Spleen (tissue), 7 donors: ENCODE data around the gene ZMIZ1.

Experiments
- POLR2A ChIP-seq, 3 donors: fragments of 450-650 bp; IDR thresholded peaks; one replicate each; pipeline ENCODE4 v1.5.1; 2017; ENCODE audit warnings: antibody characterized with exemption in 3 of 3, mild to moderate bottlenecking in 1 of 3
- POLR2AphosphoS5 ChIP-seq, 3 donors: sonication (generic); formaldehyde crosslinking; IDR thresholded peaks; one replicate each; pipeline ENCODE4 v1.5.1; 2017; ENCODE audit warnings: antibody characterized with exemption in 3 of 3
- TF ChIP-seq, protein P1 (sequence below), 11 experiments: fragments of 200-600 bp in 7 of 11; fragments of 450-650 bp in 4 of 11; sonication (generic) in 4 of 11; IDR thresholded peaks in 8 of 11; conservative IDR thresholded peaks in 3 of 11; 1 replicate in 7 of 11; 2 replicates in 4 of 11; pipeline versions ENCODE4 v1.4.0 to v1.8.0; 2016 to 2021; ENCODE audit warnings: antibody characterized with exemption in 11 of 11, inconsistent platforms in 4 of 11, mild to moderate bottlenecking in 1 of 11
- donor health status: DM: no; HTN: no; CAD: no; lungs with moderate emphysema.
- donor health status: DM: no; HTN: no; CAD: no.
- donor health status: DM: no; HTN: no; CAD: no.

DNA sequence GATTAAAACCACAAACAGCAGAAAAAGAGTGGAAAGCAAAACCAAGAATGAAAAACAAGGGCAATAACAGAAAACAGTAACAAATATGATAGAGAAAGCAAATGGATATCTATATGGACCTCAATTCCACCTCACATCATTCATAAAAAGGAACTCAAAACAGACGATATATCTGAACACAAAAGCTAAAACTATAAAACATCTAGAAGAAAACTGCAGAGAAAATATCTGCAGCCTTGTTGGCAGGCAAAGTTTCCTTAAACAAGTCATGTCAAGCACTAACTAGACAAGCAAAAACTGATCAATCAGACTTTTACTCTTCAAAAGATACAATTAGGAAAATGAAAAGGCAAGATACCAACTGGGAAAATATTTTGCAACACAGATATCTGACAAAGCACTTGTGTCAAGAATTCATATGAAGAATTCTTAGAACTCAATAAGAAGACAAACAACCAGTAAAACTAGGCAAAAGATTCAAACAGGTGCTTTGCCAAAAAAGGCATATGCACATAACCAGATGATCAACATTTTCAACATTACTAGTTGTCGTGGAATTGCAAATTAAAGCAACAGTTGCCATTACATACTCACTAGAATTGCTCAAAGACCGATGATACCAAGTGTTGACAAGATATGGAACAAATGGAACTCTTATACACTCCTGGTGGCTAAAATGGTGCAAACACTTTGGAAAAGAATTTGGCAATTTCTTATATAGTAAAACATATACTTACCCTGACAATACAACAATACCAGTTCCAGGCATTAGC lies 25.9 kb upstream of the ZMIZ1 start:
- TF ChIP-seq, protein P1, sequence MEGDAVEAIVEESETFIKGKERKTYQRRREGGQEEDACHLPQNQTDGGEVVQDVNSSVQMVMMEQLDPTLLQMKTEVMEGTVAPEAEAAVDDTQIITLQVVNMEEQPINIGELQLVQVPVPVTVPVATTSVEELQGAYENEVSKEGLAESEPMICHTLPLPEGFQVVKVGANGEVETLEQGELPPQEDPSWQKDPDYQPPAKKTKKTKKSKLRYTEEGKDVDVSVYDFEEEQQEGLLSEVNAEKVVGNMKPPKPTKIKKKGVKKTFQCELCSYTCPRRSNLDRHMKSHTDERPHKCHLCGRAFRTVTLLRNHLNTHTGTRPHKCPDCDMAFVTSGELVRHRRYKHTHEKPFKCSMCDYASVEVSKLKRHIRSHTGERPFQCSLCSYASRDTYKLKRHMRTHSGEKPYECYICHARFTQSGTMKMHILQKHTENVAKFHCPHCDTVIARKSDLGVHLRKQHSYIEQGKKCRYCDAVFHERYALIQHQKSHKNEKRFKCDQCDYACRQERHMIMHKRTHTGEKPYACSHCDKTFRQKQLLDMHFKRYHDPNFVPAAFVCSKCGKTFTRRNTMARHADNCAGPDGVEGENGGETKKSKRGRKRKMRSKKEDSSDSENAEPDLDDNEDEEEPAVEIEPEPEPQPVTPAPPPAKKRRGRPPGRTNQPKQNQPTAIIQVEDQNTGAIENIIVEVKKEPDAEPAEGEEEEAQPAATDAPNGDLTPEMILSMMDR (IDR thresholded peaks at IDR 0.05 in 8 of 11, conservative IDR thresholded peaks at IDR 0.05 in 3 of 11), result no peak
- no peak for TF ChIP-seq POLR2AphosphoS5 (IDR thresholded peaks at IDR 0.05)
- TF ChIP-seq POLR2A (IDR thresholded peaks at IDR 0.05), result no peak
